B cell (primary cell): ENCODE results near the gene DDX54. TPM values are rescaled to one million over a fixed set of nuclear protein-coding genes. Genes with fewer than 3 reads are reported as not detected.

ENCODE experiments used
- ATAC-seq: fragments of 200-7000 bp; cut with Tn5 transposase; one replicate; pipeline ENCODE4 v1.10.0; 2021; ENCODE audit warnings: low read depth, mild to moderate bottlenecking, moderate number of reproducible peaks, moderate library complexity
- CTCF ChIA-PET: fragments of 350-600 bp; sonication (Branson Sonifier 250); formaldehyde crosslinking; loops from one replicate; lab custom pipeline; 2021; ENCODE audit warnings: antibody characterized with exemption, inconsistent platforms; lab: Charles Lee
- POLR2A ChIA-PET: fragments of 350-600 bp; sonication (Branson Sonifier 250); formaldehyde crosslinking; loops from one replicate; lab custom pipeline; 2021; ENCODE audit warnings: antibody characterized with exemption; lab: Charles Lee
- DNase-seq: peaks from one replicate; pipeline ENCODE4 v3.0.0; 2013
- H2AFZ ChIP-seq: 2 replicates; pipeline ENCODE4 v1.6.1; 2012; ENCODE audit warnings: mild to moderate bottlenecking, low read depth, low read length; ENCODE audit not compliant: insufficient read depth, poor library complexity, severe bottlenecking
- H3K27ac ChIP-seq, 2 donors: 1 replicate in 1 of 2; 2 replicates in 1 of 2; pipeline ENCODE4 v1.5.1; 2012 to 2013; ENCODE audit warnings: low read length in 2 of 2, mild to moderate bottlenecking in 2 of 2, moderate library complexity in 1 of 2
- H3K27me3 ChIP-seq, 4 experiments: fragments of 200-600 bp in 1 of 4; sonication (generic) in 1 of 4; replicated peaks in 1 of 4; 1 replicate in 2 of 4; 2 replicates in 2 of 4; pipeline versions ENCODE4 v1.6.1 to v1.7.0; 2013 to 2016; ENCODE audit warnings: low read length in 3 of 4, mild to moderate bottlenecking in 2 of 4, mixed read lengths in 1 of 4, moderate library complexity in 1 of 4; ENCODE audit not compliant: insufficient read depth in 4 of 4, control insufficient read depth in 3 of 4; ENCODE audit errors: control extremely low read depth in 1 of 4
- H3K36me3 ChIP-seq, 2 experiments: replicated peaks in 1 of 2; 1 replicate in 1 of 2; 2 replicates in 1 of 2; pipeline versions ENCODE4 v1.6.1 to v1.7.1; 2013; ENCODE audit warnings: low read length in 1 of 2; ENCODE audit not compliant: insufficient read depth in 2 of 2, control insufficient read depth in 1 of 2; ENCODE audit errors: control extremely low read depth in 1 of 2, extremely low read depth in 1 of 2
- H3K4me1 ChIP-seq, 2 donors: fragments of 200-600 bp in 1 of 2; sonication (generic) in 1 of 2; 1 replicate in 1 of 2; 2 replicates in 1 of 2; pipeline versions ENCODE4 v1.5.1 to v1.6.1; 2013 to 2017; ENCODE audit warnings: low read length in 2 of 2; ENCODE audit not compliant: control insufficient read depth in 2 of 2, insufficient read depth in 2 of 2
- H3K4me2 ChIP-seq: replicated peaks from 2 replicates; pipeline ENCODE3; 2012; ENCODE audit warnings: mild to moderate bottlenecking, low read depth, low read length; ENCODE audit not compliant: poor library complexity, severe bottlenecking
- H3K4me3 ChIP-seq, 5 experiments: fragments of 200-600 bp in 1 of 5; sonication (generic) in 1 of 5; 1 replicate in 3 of 5; 2 replicates in 2 of 5; pipeline versions ENCODE4 v1.5.1 to v1.7.0; 2011 to 2016; ENCODE audit warnings: low read length in 4 of 5, mild to moderate bottlenecking in 4 of 5, low read depth in 2 of 5, control low read depth in 1 of 5, moderate library complexity in 1 of 5; ENCODE audit not compliant: insufficient read depth in 1 of 5; ENCODE audit errors: control extremely low read depth in 1 of 5, extremely low read depth in 1 of 5
- H3K79me2 ChIP-seq: fragments of 200-600 bp; sonication (generic); one replicate; pipeline ENCODE4 v1.6.0; 2016; ENCODE audit warnings: low read length; ENCODE audit not compliant: control insufficient read depth, insufficient read depth
- H3K9ac ChIP-seq: fragments of 200-600 bp; sonication (generic); 2 replicates; pipeline ENCODE4 v1.6.1; 2017; ENCODE audit warnings: mild to moderate bottlenecking, low read length, moderate library complexity
- H3K9me3 ChIP-seq, 3 donors: one replicate each; pipeline versions ENCODE4 v1.6.1 to v1.7.1; 2013; ENCODE audit warnings: low read length in 2 of 3; ENCODE audit not compliant: control insufficient read depth in 2 of 3, insufficient read depth in 1 of 3; ENCODE audit errors: control extremely low read depth in 1 of 3
- H4K20me1 ChIP-seq: 2 replicates; pipeline ENCODE4 v1.6.0; 2012; ENCODE audit warnings: mild to moderate bottlenecking, low read length; ENCODE audit not compliant: insufficient read depth, control insufficient read depth, poor library complexity, severe bottlenecking
- H3K27ac Mint-ChIP-seq: one replicate; pipeline ENCODE4 v1.8.0; 2021; ENCODE audit warnings: mixed read lengths
- H3K27me3 Mint-ChIP-seq: one replicate; pipeline ENCODE4 v1.8.0; 2021; ENCODE audit warnings: mixed read lengths
- H3K4me1 Mint-ChIP-seq: one replicate; pipeline ENCODE4 v1.8.0; 2021; ENCODE audit warnings: mixed read lengths
- H3K4me3 Mint-ChIP-seq: one replicate; pipeline ENCODE4 v1.8.0; 2021; ENCODE audit warnings: mixed read lengths
- H3K9me3 Mint-ChIP-seq: one replicate; pipeline ENCODE4 v1.8.0; 2022; ENCODE audit warnings: mixed read lengths; ENCODE audit not compliant: insufficient read depth
- EZH2 ChIP-seq: IDR thresholded peaks from 2 replicates; pipeline ENCODE4 v1.6.1; 2012; ENCODE audit warnings: borderline replicate concordance, low read depth, mild to moderate bottlenecking, moderate library complexity, low read length; ENCODE audit not compliant: insufficient read depth, poor library complexity, severe bottlenecking
- WGBS: methylation state at CpG from one replicate; pipeline ENCODE4 v1.1.5; 2013; ENCODE audit warnings: missing lambda C conversion rate; ENCODE audit not compliant: insufficient coverage; 5-methylcytosine and 5-hydroxymethylcytosine counted together
- intact Hi-C: fragments of 100-400 bp; cut with micrococcal nuclease; formaldehyde crosslinking; loops from one replicate; pipeline ENCODE4 v1.10.0; 2022
- polyA plus RNA-seq: library from polyadenylated mRNA; depleted of rRNA; stranded (reverse); fragments of >200 nt; gene quantifications from 2 replicates; pipeline ENCODE4 v1.2.3, GENCODE V29; 2012
- total RNA-seq, 2 donors: library from RNA; stranded (reverse); fragments of 120-200 nt in 1 of 2; gene quantifications; 1 replicate in 1 of 2; 2 replicates in 1 of 2; pipeline versions ENCODE4 v1.2.3 to v1.2.4, GENCODE V29; 2013 to 2022
- TF ChIP-seq, protein P1 (sequence below): fragments of 200-600 bp; IDR thresholded peaks from one replicate; pipeline ENCODE4 v1.8.0; 2022; ENCODE audit warnings: antibody characterized with exemption, mild to moderate bottlenecking

DDX54 gene
- total and polyA plus RNA-seq, 2 donors (not counting 1 experiment from before 2014, with no cell fraction given): 55.4 to 101 TPM

DNA sequence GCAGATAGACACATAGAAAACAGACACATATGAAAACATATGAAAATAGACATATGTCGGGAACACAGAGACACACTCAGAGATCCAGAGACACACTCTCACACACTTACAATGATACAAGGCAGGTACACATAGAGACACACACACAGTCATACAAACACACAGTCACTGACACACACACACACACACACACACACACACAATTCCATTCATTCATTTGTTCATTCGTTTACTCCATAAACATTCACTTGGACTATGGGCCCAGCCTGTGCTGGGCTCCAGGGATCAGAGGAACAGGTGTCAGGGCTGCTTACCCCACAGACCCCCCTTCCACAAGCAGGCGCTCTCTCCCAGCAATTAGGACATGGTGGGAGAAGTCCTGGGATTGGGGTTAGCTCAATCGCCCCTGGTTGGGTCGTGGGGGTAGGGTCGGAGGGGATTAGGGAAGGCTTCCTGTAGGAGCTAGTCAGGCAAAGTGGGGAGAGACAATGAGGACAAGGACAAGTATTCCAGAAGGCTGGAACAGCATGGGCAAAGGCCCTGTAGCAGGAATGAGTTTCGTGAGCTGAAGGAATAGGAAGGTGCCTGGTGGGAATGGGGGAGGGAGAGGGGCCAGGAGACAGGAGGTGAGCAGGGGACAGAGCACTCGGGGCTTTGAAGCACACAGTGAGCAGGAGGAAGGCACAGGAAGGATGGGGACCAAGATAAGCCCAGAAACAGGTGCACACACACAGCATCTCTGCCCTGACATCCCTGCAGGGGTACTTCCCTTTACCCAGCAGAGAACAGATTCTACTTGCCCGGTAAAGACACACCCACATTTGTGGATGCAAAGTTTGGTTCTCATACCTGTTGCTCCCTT, 56.2 kb downstream of the DDX54 start:
- H3K36me3 ChIP-seq: no peaks in the 10 kb centered on the region
- H3K4me2 ChIP-seq: no peak overlapping the region
- intact Hi-C loops: no loop called here
- ChIA-PET POLR2A (no interaction called here), CTCF (interaction anchor here (0.8 to 3.7 kb wide), 3 partner anchors 24 to 54 kb away, joined by 3 to 26 read pairs (median 3); no protein-coding TSS in a partner anchor)
- WGBS: 58% methylated on average over 7 of the region's 9 CpGs
- no peaks in the 10 kb centered on the region for H3K9me3 ChIP-seq
- peaks cover 32% of the 10 kb centered on the region for H3K4me1 Mint-ChIP-seq
- no peaks in the 10 kb centered on the region for H4K20me1 ChIP-seq
- H3K4me1 ChIP-seq: peaks cover 18 to 20% of the 10 kb centered on the region in 2 donors
- H3K9me3 Mint-ChIP-seq: no peaks in the 10 kb centered on the region
- no peak overlapping the region for H3K27ac ChIP-seq
- H3K27me3 Mint-ChIP-seq: no peaks in the 10 kb centered on the region
- ATAC-seq (peak; percentile 9), DNase-seq (peak; percentile 46)
- TF ChIP-seq, protein P1, sequence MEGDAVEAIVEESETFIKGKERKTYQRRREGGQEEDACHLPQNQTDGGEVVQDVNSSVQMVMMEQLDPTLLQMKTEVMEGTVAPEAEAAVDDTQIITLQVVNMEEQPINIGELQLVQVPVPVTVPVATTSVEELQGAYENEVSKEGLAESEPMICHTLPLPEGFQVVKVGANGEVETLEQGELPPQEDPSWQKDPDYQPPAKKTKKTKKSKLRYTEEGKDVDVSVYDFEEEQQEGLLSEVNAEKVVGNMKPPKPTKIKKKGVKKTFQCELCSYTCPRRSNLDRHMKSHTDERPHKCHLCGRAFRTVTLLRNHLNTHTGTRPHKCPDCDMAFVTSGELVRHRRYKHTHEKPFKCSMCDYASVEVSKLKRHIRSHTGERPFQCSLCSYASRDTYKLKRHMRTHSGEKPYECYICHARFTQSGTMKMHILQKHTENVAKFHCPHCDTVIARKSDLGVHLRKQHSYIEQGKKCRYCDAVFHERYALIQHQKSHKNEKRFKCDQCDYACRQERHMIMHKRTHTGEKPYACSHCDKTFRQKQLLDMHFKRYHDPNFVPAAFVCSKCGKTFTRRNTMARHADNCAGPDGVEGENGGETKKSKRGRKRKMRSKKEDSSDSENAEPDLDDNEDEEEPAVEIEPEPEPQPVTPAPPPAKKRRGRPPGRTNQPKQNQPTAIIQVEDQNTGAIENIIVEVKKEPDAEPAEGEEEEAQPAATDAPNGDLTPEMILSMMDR: no peak
- no peak for TF ChIP-seq EZH2
- H3K4me3 Mint-ChIP-seq: peak overlapping the region; percentile 48
- no peaks in the 10 kb centered on the region for H3K27me3 ChIP-seq
- no peak overlapping the region for H2AFZ ChIP-seq
- no peaks in the 10 kb centered on the region for H3K79me2 ChIP-seq
- peak overlapping the region; percentile 42 for H3K27ac Mint-ChIP-seq
- H3K9ac ChIP-seq: no peak overlapping the region
- H3K4me3 ChIP-seq: no peak overlapping the region

DNA sequence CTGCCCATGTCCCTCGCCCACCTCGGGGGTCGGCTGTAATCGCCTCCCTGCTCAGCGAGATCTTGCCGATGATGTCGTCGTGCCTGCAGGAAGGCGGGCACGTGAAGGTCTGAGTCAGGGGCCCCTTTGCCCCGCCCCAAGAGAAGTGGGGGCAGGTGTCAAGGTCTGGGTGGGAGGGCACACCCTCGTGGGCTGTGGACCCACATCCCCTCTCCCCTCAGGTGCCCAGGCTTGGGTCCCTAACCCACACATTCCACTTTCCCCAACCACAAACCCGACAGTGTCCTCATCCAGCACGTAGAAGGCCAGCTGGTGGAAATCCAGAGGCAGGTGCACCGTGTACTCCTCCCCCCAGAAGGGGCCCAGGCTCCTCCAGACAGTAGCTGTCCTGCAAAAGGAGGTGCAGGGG, 57.5 kb downstream of the DDX54 start:
- Histone ChIP-seq H3K27me3 (no peaks in the 10 kb centered on the region), H3K36me3 (no peaks in the 10 kb centered on the region), H3K9ac (no peak overlapping the region), H3K9me3 (peaks cover 0 to 3% (median 0%) of the 10 kb centered on the region in 3 donors), H3K4me3 (no peak overlapping the region), H4K20me1 (no peaks in the 10 kb centered on the region), H3K27ac (no peak overlapping the region), H2AFZ (no peak overlapping the region), H3K4me1 (peaks cover 18 to 20% of the 10 kb centered on the region in 2 donors), H3K4me2 (no peak overlapping the region), H3K79me2 (no peaks in the 10 kb centered on the region)
- no peak overlapping the region for H3K4me3 Mint-ChIP-seq
- ChIA-PET CTCF (interaction anchor here (0.8 kb wide), 1 partner anchor 26 kb away, joined by 4 read pairs; no protein-coding TSS in a partner anchor), POLR2A (no interaction called here)
- ATAC-seq (no peak), DNase-seq (no peak)
- TF ChIP-seq, protein P1: no peak
- no peak for TF ChIP-seq EZH2
- no peaks in the 10 kb centered on the region for H3K27me3 Mint-ChIP-seq
- no peak overlapping the region for H3K27ac Mint-ChIP-seq
- WGBS: 53% methylated on average over 12 of the region's 15 CpGs
- H3K9me3 Mint-ChIP-seq: peaks cover 3% of the 10 kb centered on the region
- intact Hi-C loops: no loop called here
- peaks cover 32% of the 10 kb centered on the region for H3K4me1 Mint-ChIP-seq
